ENCODE data around the gene FBRSL1. TPM values are rescaled to one million over a fixed set of nuclear protein-coding genes. Genes with fewer than 3 reads are reported as not detected.

FBRSL1 gene
- total RNA-seq, 3 donors from 2014 or later (not counting 1 experiment from before 2014, with no cell fraction given), result 67.5 to 78.0 (median 76.2) TPM

- no peaks in the 10 kb centered on the region for H3K9me3 ChIP-seq (ENCODE audit: control insufficient read depth, insufficient read depth, low read length)
- H3K4me3 ChIP-seq (ENCODE audit: low read length), result peak overlapping the region; percentile 47
- Mint-ChIP-seq H3K4me1 (peaks cover 53 to 75% of the 10 kb centered on the region in 2 donors), H3K9me3 (no peaks in the 10 kb centered on the region), H3K27ac (peak overlapping the region; percentile 39 to 78), H3K36me3 (no peaks in the 10 kb centered on the region), H3K27me3 (ENCODE audit: low read depth in 2 of 2) (no peaks in the 10 kb centered on the region), H3K4me3 (peak overlapping the region; percentile 87)
- ATAC-seq, result no peak
- no peak for DNase-seq
- intact Hi-C loops (cut with micrococcal nuclease), result no loop called here
- WGBS (ENCODE audit: insufficient coverage), result 36% methylated on average over 14 of the region's 14 CpGs
- H3K4me1 ChIP-seq (ENCODE audit: control insufficient read depth, insufficient read depth, low read length), result peaks cover 76% of the 10 kb centered on the region
- H3K27ac ChIP-seq (ENCODE audit: low read length), result no peak overlapping the region
- TF ChIP-seq CTCF (IDR thresholded peaks at IDR 0.05), result no peak
- H3K36me3 ChIP-seq (ENCODE audit: control insufficient read depth, insufficient read depth, low read length), result peaks cover 5% of the 10 kb centered on the region
- H3K27me3 ChIP-seq (ENCODE audit: control insufficient read depth, insufficient read depth, low read length), result no peaks in the 10 kb centered on the region
Measured at GRCh38 chr12:132491138-132491663, 1.2 kb downstream of the FBRSL1 start.

GRCh38 chr12:132491761-132492378 is 1.9 kb downstream of the FBRSL1 start:
- Mint-ChIP-seq H3K4me1 (peaks cover 55 to 70% of the 10 kb centered on the region in 2 donors), H3K4me3 (peak overlapping the region; percentile 87), H3K27ac (peak overlapping the region; percentile 39 to 78), H3K36me3 (no peaks in the 10 kb centered on the region), H3K27me3 (ENCODE audit: low read depth in 2 of 2) (no peaks in the 10 kb centered on the region), H3K9me3 (no peaks in the 10 kb centered on the region)
- peaks cover 5% of the 10 kb centered on the region for H3K36me3 ChIP-seq (ENCODE audit: control insufficient read depth, insufficient read depth, low read length)
- intact Hi-C loops (cut with micrococcal nuclease), result no loop called here
- ATAC-seq, result no peak
- no peaks in the 10 kb centered on the region for H3K9me3 ChIP-seq (ENCODE audit: control insufficient read depth, insufficient read depth, low read length)
- TF ChIP-seq CTCF (IDR thresholded peaks at IDR 0.05), result no peak
- H3K27ac ChIP-seq (ENCODE audit: low read length), result no peak overlapping the region
- no peak for DNase-seq
- H3K27me3 ChIP-seq (ENCODE audit: control insufficient read depth, insufficient read depth, low read length), result no peaks in the 10 kb centered on the region
- no peak overlapping the region for H3K4me3 ChIP-seq (ENCODE audit: low read length)
- H3K4me1 ChIP-seq (ENCODE audit: control insufficient read depth, insufficient read depth, low read length), result peaks cover 76% of the 10 kb centered on the region
- whole genome bisulfite sequencing (ENCODE audit: insufficient coverage), result 73% methylated on average over 23 of the region's 23 CpGs

GRCh38 chr12:132492522-132492921 is 2.6 kb downstream of the FBRSL1 start:
- no peak overlapping the region for H3K4me3 ChIP-seq (ENCODE audit: low read length)
- intact Hi-C loops (cut with micrococcal nuclease), result no loop called here
- no peaks in the 10 kb centered on the region for H3K9me3 ChIP-seq (ENCODE audit: control insufficient read depth, insufficient read depth, low read length)
- ATAC-seq, result no peak
- 72% methylated on average over 12 of the region's 12 CpGs for WGBS (ENCODE audit: insufficient coverage)
- peaks cover 5% of the 10 kb centered on the region for H3K36me3 ChIP-seq (ENCODE audit: control insufficient read depth, insufficient read depth, low read length)
- peak in 1 of 2 donors; percentile 44 for DNase-seq
- Mint-ChIP-seq H3K36me3 (no peaks in the 10 kb centered on the region), H3K27ac (peak overlapping the region; percentile 39 to 78), H3K4me3 (peak overlapping the region; percentile 87), H3K4me1 (peaks cover 58 to 70% of the 10 kb centered on the region in 2 donors), H3K27me3 (ENCODE audit: low read depth in 2 of 2) (no peaks in the 10 kb centered on the region), H3K9me3 (no peaks in the 10 kb centered on the region)
- no peak overlapping the region for H3K27ac ChIP-seq (ENCODE audit: low read length)
- H3K27me3 ChIP-seq (ENCODE audit: control insufficient read depth, insufficient read depth, low read length), result no peaks in the 10 kb centered on the region
- H3K4me1 ChIP-seq (ENCODE audit: control insufficient read depth, insufficient read depth, low read length), result peaks cover 72% of the 10 kb centered on the region
- TF ChIP-seq CTCF (IDR thresholded peaks at IDR 0.05), result no peak

Data from natural killer cell (primary cell).